Activated B cell treated with CpG ODN at 0.5 μM for 24 hours (primary cell): ENCODE data around the gene TAF11L5. TPM values are rescaled to one million over a fixed set of nuclear protein-coding genes. Genes with fewer than 3 reads are reported as not detected.
"Not testable (repeated sequence)": the region's sequence is repeated elsewhere in the genome, so short reads cannot be mapped to it uniquely, and the experiment has no call there.

Experiments used
- ATAC-seq: fragments of 200-7000 bp; cut with Tn5 transposase; one replicate; pipeline ENCODE4 v1.10.0; 2021; ENCODE audit warnings: low read depth, mild to moderate bottlenecking, moderate library complexity
- CTCF ChIA-PET: fragments of 350-600 bp; sonication (Branson Sonifier 250); formaldehyde crosslinking; loops from one replicate; lab custom pipeline; 2021; ENCODE audit warnings: antibody characterized with exemption; lab: Charles Lee
- POLR2A ChIA-PET: fragments of 350-600 bp; sonication (Branson Sonifier 250); formaldehyde crosslinking; loops from one replicate; lab custom pipeline; 2021; ENCODE audit warnings: antibody characterized with exemption; lab: Charles Lee
- DNase-seq: peaks from one replicate; pipeline ENCODE4 v3.0.0; 2022
- H3K27ac Mint-ChIP-seq: one replicate; pipeline ENCODE4 v1.8.0; 2020; ENCODE audit warnings: mixed read lengths
- H3K27me3 Mint-ChIP-seq: one replicate; pipeline ENCODE4 v1.8.0; 2021; ENCODE audit warnings: mixed read lengths
- H3K36me3 Mint-ChIP-seq: one replicate; pipeline ENCODE4 v1.8.0; 2021; ENCODE audit warnings: low read depth, mixed read lengths
- H3K4me1 Mint-ChIP-seq: one replicate; pipeline ENCODE4 v1.8.0; 2021; ENCODE audit warnings: mixed read lengths
- H3K4me3 Mint-ChIP-seq: one replicate; pipeline ENCODE4 v1.8.0; 2020; ENCODE audit warnings: mild to moderate bottlenecking, mixed read lengths
- H3K9me3 Mint-ChIP-seq: one replicate; pipeline ENCODE4 v1.8.0; 2020; ENCODE audit warnings: mixed read lengths
- intact Hi-C: fragments of 100-400 bp; cut with micrococcal nuclease; formaldehyde crosslinking; loops from one replicate; pipeline ENCODE4 v1.15.1; 2024
- total RNA-seq: library from RNA; stranded (reverse); gene quantifications from 2 replicates; pipeline ENCODE4 v1.2.3, GENCODE V29; 2022

TAF11L5 gene
- total RNA-seq, 1 donor from 2014 or later = not detected

GRCh38 chr5:17521501-17521900 is 3.5 kb upstream of the TAF11L5 start, which contains the start of gene TAF11L4:
TSS of gene TAF11L4 (plus strand) at chr5:17521801.
- H3K27me3 Mint-ChIP-seq, CTCF ChIA-PET, H3K27ac Mint-ChIP-seq, POLR2A ChIA-PET, DNase-seq, H3K36me3 Mint-ChIP-seq, H3K4me3 Mint-ChIP-seq, H3K9me3 Mint-ChIP-seq, intact Hi-C loops, ATAC-seq, H3K4me1 Mint-ChIP-seq: not testable (repeated sequence)

- H3K27ac Mint-ChIP-seq, POLR2A ChIA-PET, intact Hi-C loops, H3K27me3 Mint-ChIP-seq, H3K4me3 Mint-ChIP-seq, DNase-seq, CTCF ChIA-PET, H3K9me3 Mint-ChIP-seq, H3K4me1 Mint-ChIP-seq, ATAC-seq, H3K36me3 Mint-ChIP-seq: not testable (repeated sequence)
Measured at GRCh38 chr5:17526504-17526903, 1.5 kb downstream of the TAF11L5 start.

- H3K4me1 Mint-ChIP-seq, CTCF ChIA-PET, DNase-seq, H3K9me3 Mint-ChIP-seq, POLR2A ChIA-PET, H3K27me3 Mint-ChIP-seq, ATAC-seq, H3K36me3 Mint-ChIP-seq, H3K4me3 Mint-ChIP-seq, intact Hi-C loops, H3K27ac Mint-ChIP-seq: not testable (repeated sequence)
Measured at GRCh38 chr5:17528369-17528768, 3.3 kb downstream of the TAF11L5 start, which contains the start of gene TAF11L6. TSS of gene TAF11L6 (plus strand) at chr5:17528669.

Other genes starting within 250 kb of the TAF11L5 start
- gene TAF11L2, start 27.0 kb upstream of the TAF11L5 start, total RNA-seq = not detected in 2 replicates
- not detected in 2 replicates for gene TAF11L3, start 6.9 kb upstream of the TAF11L5 start, total RNA-seq
- gene TAF11L4, start 3.4 kb upstream of the TAF11L5 start, total RNA-seq = not detected in 2 replicates
- gene TAF11L6, start 3.4 kb downstream of the TAF11L5 start, total RNA-seq = not detected in 2 replicates
- not detected in 2 replicates for gene TAF11L7, start 60.5 kb downstream of the TAF11L5 start, total RNA-seq
- gene TAF11L8, start 65.7 kb downstream of the TAF11L5 start, total RNA-seq = not detected in 2 replicates
- not detected in 2 replicates for gene TAF11L9, start 69.2 kb downstream of the TAF11L5 start, total RNA-seq
- gene TAF11L10, start 72.6 kb downstream of the TAF11L5 start, total RNA-seq = not detected in 2 replicates
- gene TAF11L11, start 78.9 kb downstream of the TAF11L5 start, total RNA-seq = not detected in 2 replicates
- not detected in 2 replicates for gene TAF11L12, start 85.2 kb downstream of the TAF11L5 start, total RNA-seq
- not detected in 2 replicates for gene TAF11L13, start 106.9 kb downstream of the TAF11L5 start, total RNA-seq
- not detected in 2 replicates for gene TAF11L14, start 109.2 kb downstream of the TAF11L5 start, total RNA-seq